ENCODE measurements around the gene COL5A1. TPM values are rescaled to one million over a fixed set of nuclear protein-coding genes. Genes with fewer than 3 reads are reported as not detected.

COL5A1 gene
- total RNA-seq, 1 experiment from 2014 or later, result 9.5 TPM

- H3K79me1 ChIP-seq (ENCODE audit: insufficient read depth, low read depth, low read length, poor library complexity, severe bottlenecking), result no peaks in the 10 kb centered on the region
- no peak overlapping the region for H4K5ac ChIP-seq (ENCODE audit: insufficient read length, low read depth, low read length)
- no peak overlapping the region for H2BK20ac ChIP-seq (ENCODE audit: low read depth, low read length, poor library complexity, severe bottlenecking)
- H3K4me3 Mint-ChIP-seq, result no peak overlapping the region
- no peak overlapping the region for H2BK12ac ChIP-seq (ENCODE audit: insufficient read length, low read depth, low read length)
- H3K4ac ChIP-seq (ENCODE audit: low read depth, low read length), result no peak overlapping the region
- no peak overlapping the region for H2BK5ac ChIP-seq (ENCODE audit: insufficient read length, low read length)
- H3K4me1 Mint-ChIP-seq, result 0 out of 4 replicates have a peak, but pooled peaks cover 0 to 2% of the 10 kb centered on the region in 2 experiments
- H3T11ph ChIP-seq (ENCODE audit: low read length), result no peak overlapping the region
- no peaks in the 10 kb centered on the region for H4K20me1 ChIP-seq (ENCODE audit: control insufficient read depth, insufficient read depth, insufficient read length)
- H3K4me1 ChIP-seq (ENCODE audit: insufficient read depth, low read length), result no peaks in the 10 kb centered on the region
- no peak overlapping the region for H4K8ac ChIP-seq (replicated peaks; ENCODE audit: insufficient read length, low read depth, low read length)
- no peak overlapping the region for H3K4me2 ChIP-seq (ENCODE audit: insufficient read depth, insufficient read length, low read length)
- H3K9me3 ChIP-seq (ENCODE audit: control insufficient read depth, low read depth, low read length), result no peaks in the 10 kb centered on the region
- no peak overlapping the region for H2BK15ac ChIP-seq (ENCODE audit: low read depth, low read length)
- H3K18ac ChIP-seq (ENCODE audit: insufficient read length, low read depth, low read length), result no peak overlapping the region
- no CpG with 5 or more reads among the region's 11 CpGs for WGBS (ENCODE audit: extremely low coverage, insufficient read length, low lambda C conversion rate)
- DNase-seq, result no peak
- H3K27ac ChIP-seq (ENCODE audit: insufficient read length, low read depth, low read length), result no peak overlapping the region
- no peak overlapping the region for H3K9ac ChIP-seq (ENCODE audit: extremely low read depth, insufficient read length, low read length)
- H2AK5ac ChIP-seq (ENCODE audit: insufficient read length, low read length), result no peak overlapping the region
- peaks cover 2% of the 10 kb centered on the region for H3K27me3 Mint-ChIP-seq (ENCODE audit: low read depth)
- no peaks in the 10 kb centered on the region for H3K23me2 ChIP-seq (ENCODE audit: insufficient read length, low read depth, low read length, poor library complexity, severe bottlenecking)
- H3K36me3 Mint-ChIP-seq (ENCODE audit: insufficient read depth in 1 of 3, low read depth in 3 of 3), result no peaks in the 10 kb centered on the region
- TF ChIP-seq, protein P1, sequence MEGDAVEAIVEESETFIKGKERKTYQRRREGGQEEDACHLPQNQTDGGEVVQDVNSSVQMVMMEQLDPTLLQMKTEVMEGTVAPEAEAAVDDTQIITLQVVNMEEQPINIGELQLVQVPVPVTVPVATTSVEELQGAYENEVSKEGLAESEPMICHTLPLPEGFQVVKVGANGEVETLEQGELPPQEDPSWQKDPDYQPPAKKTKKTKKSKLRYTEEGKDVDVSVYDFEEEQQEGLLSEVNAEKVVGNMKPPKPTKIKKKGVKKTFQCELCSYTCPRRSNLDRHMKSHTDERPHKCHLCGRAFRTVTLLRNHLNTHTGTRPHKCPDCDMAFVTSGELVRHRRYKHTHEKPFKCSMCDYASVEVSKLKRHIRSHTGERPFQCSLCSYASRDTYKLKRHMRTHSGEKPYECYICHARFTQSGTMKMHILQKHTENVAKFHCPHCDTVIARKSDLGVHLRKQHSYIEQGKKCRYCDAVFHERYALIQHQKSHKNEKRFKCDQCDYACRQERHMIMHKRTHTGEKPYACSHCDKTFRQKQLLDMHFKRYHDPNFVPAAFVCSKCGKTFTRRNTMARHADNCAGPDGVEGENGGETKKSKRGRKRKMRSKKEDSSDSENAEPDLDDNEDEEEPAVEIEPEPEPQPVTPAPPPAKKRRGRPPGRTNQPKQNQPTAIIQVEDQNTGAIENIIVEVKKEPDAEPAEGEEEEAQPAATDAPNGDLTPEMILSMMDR (conservative IDR thresholded peaks at IDR 0.05), result no peak
- no peak overlapping the region for H3K14ac ChIP-seq (ENCODE audit: insufficient read depth, low read length)
- no peak overlapping the region for H3K27ac Mint-ChIP-seq
- H3K79me2 ChIP-seq (ENCODE audit: insufficient read depth, low read length), result no peaks in the 10 kb centered on the region
- H2BK120ac ChIP-seq (ENCODE audit: low read depth, low read length, poor library complexity, severe bottlenecking), result no peak overlapping the region
- no peak overlapping the region for H3K56ac ChIP-seq (ENCODE audit: insufficient read length, low read depth, low read length)
- H3K9me3 Mint-ChIP-seq, result peaks cover 0 to 2% of the 10 kb centered on the region in 2 experiments; a peak in 2 of 5 replicates
- no peak overlapping the region for H4K91ac ChIP-seq (ENCODE audit: insufficient read length, low read depth, low read length)
- H3K23ac ChIP-seq (ENCODE audit: insufficient read length, low read depth, low read length), result no peak overlapping the region
- H3K27me3 ChIP-seq (ENCODE audit: insufficient read depth, low read length), result no peaks in the 10 kb centered on the region
- H2AFZ ChIP-seq (ENCODE audit: low read length), result no peak overlapping the region
Observed at GRCh38 chr9:134598884-134599245, 42.7 kb upstream of the COL5A1 start.
